GM23248 (cell line): ENCODE results near the gene CADM1. TPM values are rescaled to one million over a fixed set of nuclear protein-coding genes. Genes with fewer than 3 reads are reported as not detected.

Experiments used
- DNase-seq: peaks from one replicate; pipeline ENCODE4 v3.0.0-alpha.2; 2015
- H2AFZ ChIP-seq: fragments of 200-600 bp; sonication (generic); 2 replicates; pipeline ENCODE4 v1.6.1; 2016; ENCODE audit warnings: antibody characterized with exemption
- H3F3A ChIP-seq: fragments of 200-600 bp; sonication (generic); 2 replicates; pipeline ENCODE4 v1.6.1; 2016; ENCODE audit warnings: mild to moderate bottlenecking, antibody characterized with exemption, mixed run types; ENCODE audit not compliant: insufficient read depth
- H3K27ac ChIP-seq: fragments of 200-600 bp; sonication (generic); 2 replicates; pipeline ENCODE4 v1.5.1; 2016; ENCODE audit warnings: mild to moderate bottlenecking
- H3K27me3 ChIP-seq: fragments of 200-600 bp; sonication (generic); replicated peaks from 2 replicates; pipeline ENCODE4 v1.6.1; 2016; ENCODE audit warnings: mild to moderate bottlenecking; ENCODE audit not compliant: insufficient read depth
- H3K36me3 ChIP-seq: fragments of 200-600 bp; sonication (generic); 2 replicates; pipeline ENCODE4 v1.6.1; 2016; ENCODE audit warnings: low read depth, mild to moderate bottlenecking
- H3K4me1 ChIP-seq: fragments of 200-600 bp; sonication (generic); 2 replicates; pipeline ENCODE4 v1.6.1; 2016; ENCODE audit warnings: mild to moderate bottlenecking; ENCODE audit not compliant: insufficient read depth
- H3K4me2 ChIP-seq: fragments of 200-600 bp; sonication (generic); one replicate; pipeline ENCODE4 v1.6.1; 2016; ENCODE audit warnings: mild to moderate bottlenecking; ENCODE audit not compliant: unreplicated experiment
- H3K4me3 ChIP-seq: fragments of 200-600 bp; sonication (generic); 2 replicates; pipeline ENCODE4 v1.5.1; 2016; ENCODE audit warnings: mild to moderate bottlenecking
- H3K79me2 ChIP-seq: fragments of 200-600 bp; sonication (generic); 2 replicates; pipeline ENCODE4 v1.6.1; 2016; ENCODE audit warnings: mild to moderate bottlenecking; ENCODE audit not compliant: insufficient read depth
- H3K9ac ChIP-seq: fragments of 200-600 bp; sonication (generic); 2 replicates; pipeline ENCODE4 v1.6.1; 2016; ENCODE audit warnings: mild to moderate bottlenecking
- H3K9me2 ChIP-seq: fragments of 200-600 bp; sonication (generic); 2 replicates; pipeline ENCODE4 v1.6.1; 2016; ENCODE audit warnings: mixed run types, mild to moderate bottlenecking, moderate library complexity; ENCODE audit not compliant: insufficient read depth
- H3K9me3 ChIP-seq: fragments of 200-600 bp; sonication (generic); one replicate; pipeline ENCODE4 v1.6.1; 2017; ENCODE audit warnings: low read depth
- H4K20me1 ChIP-seq: fragments of 200-600 bp; sonication (generic); 2 replicates; pipeline ENCODE4 v1.6.0; 2016; ENCODE audit not compliant: insufficient read depth
- EZH2 ChIP-seq: fragments of 200-600 bp; sonication (generic); IDR thresholded peaks from 2 replicates; pipeline ENCODE4 v1.6.1; 2018; ENCODE audit warnings: antibody characterized with exemption, mild to moderate bottlenecking; ENCODE audit not compliant: insufficient read depth, poor library complexity, severe bottlenecking
- EZH2phosphoT487 ChIP-seq: fragments of 200-600 bp; sonication (generic); IDR thresholded peaks from 2 replicates; pipeline ENCODE4 v1.6.1; 2018; ENCODE audit warnings: antibody characterized with exemption, moderate library complexity, mild to moderate bottlenecking, low read depth; ENCODE audit not compliant: insufficient read depth
- WGBS, 2 experiments: methylation state at CpG; one replicate each; pipeline ENCODE4 v1.1.6; 2015 to 2017; ENCODE audit warnings: low lambda C conversion rate in 2 of 2, low coverage in 1 of 2; ENCODE audit errors: missing lambda C conversion rate in 2 of 2; 5-methylcytosine and 5-hydroxymethylcytosine counted together
- in situ Hi-C: fragments of 300-500 bp; cut with MboI; formaldehyde crosslinking; loops from 2 replicates; pipeline ENCODE4 v1.15.0; 2020
- polyA plus RNA-seq: library from polyadenylated mRNA; unstranded; fragments of >200 nt; fragmentation: Nextera tagmentation; extraction: Ambion mirVana; gene quantifications from 2 replicates; pipeline ENCODE4 v1.2.1, GENCODE V29; 2016
- total RNA-seq: library from RNA; depleted of rRNA; stranded (reverse); fragments of >200 nt; shearing (Covaris generic); gene quantifications from 2 replicates; pipeline ENCODE4 v1.2.3, GENCODE V29; 2014

CADM1 gene
- total and polyA plus RNA-seq, 2 experiments from 2014 or later: 0.83 to 1.4 TPM

DNA sequence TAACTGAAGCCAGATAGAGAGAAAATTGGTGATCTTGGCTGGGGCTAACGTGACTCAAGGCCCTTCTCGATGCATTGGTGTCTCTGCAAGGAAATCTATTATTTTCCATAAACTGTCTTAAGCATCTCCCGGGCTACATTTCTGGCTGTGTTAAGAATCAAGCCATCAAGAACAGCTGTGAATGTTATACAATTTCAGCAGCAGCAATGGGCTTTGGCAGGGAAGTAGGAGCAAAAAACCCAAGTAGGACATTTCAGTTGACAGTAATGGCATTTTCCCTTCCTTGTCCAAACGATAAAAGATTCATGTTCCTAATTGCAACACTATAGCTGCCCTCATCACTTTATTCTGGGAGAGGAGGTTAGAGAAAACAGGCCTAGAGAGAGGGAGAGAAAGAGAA lies 335.0 kb downstream of the CADM1 start:
- Histone ChIP-seq H3K27ac (no peak overlapping the region), H3K4me2 (no peak overlapping the region), H4K20me1 (no peaks in the 10 kb centered on the region), H3K9me2 (no peaks in the 10 kb centered on the region), H3K36me3 (no peaks in the 10 kb centered on the region), H3K9me3 (no peaks in the 10 kb centered on the region), H3K9ac (no peak overlapping the region), H2AFZ (no peak overlapping the region), H3K4me1 (peaks cover 17% of the 10 kb centered on the region), H3K27me3 (no peaks in the 10 kb centered on the region), H3K79me2 (no peaks in the 10 kb centered on the region), H3F3A (0 out of 2 replicates have a peak, but pooled peaks cover under 1% of the 10 kb centered on the region), H3K4me3 (no peak overlapping the region)
- 11 to 13% methylated on average over 4 of the region's 4 CpGs for WGBS, 2 experiments
- TF ChIP-seq EZH2phosphoT487: no peak
- no peak for TF ChIP-seq EZH2
- in situ Hi-C loops: no loop called here
- no peak for DNase-seq

DNA sequence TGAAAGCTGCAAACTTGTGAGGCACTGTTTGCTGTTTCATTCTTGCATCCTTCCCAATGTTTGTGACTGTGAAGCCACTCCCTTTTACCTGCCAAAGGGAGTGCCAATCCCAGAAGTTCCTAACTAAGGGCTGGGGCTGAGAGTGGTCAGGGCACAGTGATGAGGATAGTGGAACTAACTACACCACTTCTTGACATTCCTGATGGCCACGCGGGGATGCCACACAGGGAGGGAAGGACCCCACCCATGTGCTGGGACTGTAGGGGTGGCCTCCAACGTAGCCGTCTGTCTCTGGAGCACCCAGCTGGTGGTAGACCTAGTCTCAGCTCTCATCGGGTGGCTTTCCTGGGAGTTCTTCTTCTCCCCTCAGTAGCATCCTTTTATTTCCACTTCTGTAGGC lies 335.5 kb downstream of the CADM1 start:
- Histone ChIP-seq H4K20me1 (no peaks in the 10 kb centered on the region), H3K9me3 (no peaks in the 10 kb centered on the region), H3F3A (peaks cover 6% of the 10 kb centered on the region; the same call in 1 of the 2 replicates), H3K9ac (no peak overlapping the region), H3K4me3 (no peak overlapping the region), H3K79me2 (no peaks in the 10 kb centered on the region), H3K4me1 (peaks cover 17% of the 10 kb centered on the region), H3K9me2 (no peaks in the 10 kb centered on the region), H3K27me3 (no peaks in the 10 kb centered on the region), H3K27ac (no peak overlapping the region), H3K4me2 (peak overlapping the region; percentile 30), H2AFZ (no peak overlapping the region), H3K36me3 (no peaks in the 10 kb centered on the region)
- in situ Hi-C loops: no loop called here
- no peak for DNase-seq
- WGBS, 2 experiments: 24 to 25% methylated on average over 5 of the region's 5 CpGs
- TF ChIP-seq EZH2 (no peak), EZH2phosphoT487 (no peak)

DNA sequence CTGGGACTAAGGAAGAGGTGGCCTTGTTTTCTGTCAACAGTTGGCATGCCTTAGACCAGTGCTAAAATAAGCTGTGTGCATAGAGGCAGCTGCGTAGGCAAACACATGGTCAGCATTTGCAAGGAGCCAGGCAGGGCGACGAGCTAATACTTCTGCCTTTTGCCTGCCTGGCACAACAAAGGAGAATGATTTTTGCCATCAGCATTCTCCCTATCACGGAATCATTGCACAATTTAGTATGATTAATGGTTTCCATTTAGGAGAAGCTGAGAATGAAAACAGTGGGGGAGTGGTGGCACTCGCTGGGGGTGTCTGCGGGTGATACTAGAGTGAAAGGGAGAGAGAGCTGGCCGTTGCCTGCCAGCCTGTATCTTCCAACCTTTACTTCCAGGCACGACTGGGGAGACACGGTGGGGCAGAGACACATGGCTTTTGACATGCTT lies 336.0 kb downstream of the CADM1 start:
- Histone ChIP-seq H3K36me3 (no peaks in the 10 kb centered on the region), H3K4me2 (peak overlapping the region; percentile 30), H3K79me2 (no peaks in the 10 kb centered on the region), H3K27me3 (no peaks in the 10 kb centered on the region), H3K4me3 (no peak overlapping the region), H3K27ac (no peak overlapping the region), H3K9me2 (no peaks in the 10 kb centered on the region), H3K9me3 (no peaks in the 10 kb centered on the region), H2AFZ (no peak overlapping the region), H4K20me1 (no peaks in the 10 kb centered on the region), H3K9ac (no peak overlapping the region), H3K4me1 (peaks cover 17% of the 10 kb centered on the region), H3F3A (peaks cover 6% of the 10 kb centered on the region; the same call in 1 of the 2 replicates)
- in situ Hi-C loops: no loop called here
- no peak for TF ChIP-seq EZH2
- 6 to 8% methylated on average over 9 of the region's 9 CpGs for WGBS, 2 experiments
- DNase-seq: peak; percentile 68

DNA sequence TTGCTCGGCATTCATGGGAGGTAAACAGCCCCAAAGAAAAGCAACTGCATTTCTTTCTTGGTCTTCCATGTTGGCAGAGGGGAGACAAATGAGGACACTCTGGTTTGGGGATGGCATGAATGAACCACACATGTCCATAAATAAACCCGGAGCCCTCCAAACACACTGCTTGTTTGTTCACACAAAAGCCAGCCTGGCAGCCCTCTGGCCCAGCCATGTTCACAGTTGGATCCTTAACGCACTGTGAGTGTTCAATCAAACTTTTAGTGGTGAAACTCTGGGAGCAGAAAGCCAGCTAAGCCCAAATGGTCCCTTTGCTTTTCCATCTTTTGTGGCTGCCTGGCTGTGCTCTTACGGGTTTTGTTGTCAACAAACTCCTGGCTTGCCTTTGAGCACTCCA lies 336.8 kb downstream of the CADM1 start:
- no peaks in the 10 kb centered on the region for H3K9me3 ChIP-seq
- no peaks in the 10 kb centered on the region for H3K9me2 ChIP-seq
- H3K27me3 ChIP-seq: no peaks in the 10 kb centered on the region
- H4K20me1 ChIP-seq: no peaks in the 10 kb centered on the region
- no peak overlapping the region for H3K9ac ChIP-seq
- H3F3A ChIP-seq: peaks cover 6% of the 10 kb centered on the region; the same call in 1 of the 2 replicates
- DNase-seq: no peak
- 22% methylated on average over 4 of the region's 4 CpGs for WGBS, 2 experiments
- no peak overlapping the region for H3K4me3 ChIP-seq
- H3K36me3 ChIP-seq: no peaks in the 10 kb centered on the region
- in situ Hi-C loops: no loop called here
- H3K4me1 ChIP-seq: peaks cover 17% of the 10 kb centered on the region
- H3K79me2 ChIP-seq: no peaks in the 10 kb centered on the region
- 0 out of 2 replicates have a peak overlapping the region, but pooled peaks have one; percentile 23 for H2AFZ ChIP-seq
- H3K27ac ChIP-seq: no peak overlapping the region
- H3K4me2 ChIP-seq: no peak overlapping the region
- TF ChIP-seq EZH2phosphoT487 (no peak), EZH2 (no peak)

DNA sequence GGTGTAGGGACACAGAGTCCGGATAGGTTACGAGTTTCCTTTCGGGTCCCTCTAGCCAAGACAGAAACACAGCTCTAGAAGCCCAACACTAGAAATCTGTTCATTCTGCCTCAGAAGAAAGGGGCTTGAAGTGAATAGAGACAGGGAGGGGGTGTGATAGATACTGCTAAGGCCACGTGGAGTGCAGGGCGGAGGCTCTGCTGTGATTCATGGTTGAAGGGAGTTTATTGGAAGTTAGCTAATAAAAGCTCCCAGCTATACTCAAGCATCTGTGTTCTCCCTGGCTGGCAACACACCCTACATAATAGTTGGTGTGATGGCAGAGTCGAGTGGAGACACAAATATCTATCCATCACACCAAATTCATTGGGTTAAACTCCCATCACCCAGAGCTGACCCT lies 337.4 kb downstream of the CADM1 start:
- in situ Hi-C loops: no loop called here
- H3K4me3 ChIP-seq: no peak overlapping the region
- H3K27ac ChIP-seq: no peak overlapping the region
- TF ChIP-seq EZH2phosphoT487: no peak
- no peak for TF ChIP-seq EZH2
- H3K4me1 ChIP-seq: peaks cover 17% of the 10 kb centered on the region
- no peaks in the 10 kb centered on the region for H3K9me3 ChIP-seq
- H4K20me1 ChIP-seq: no peaks in the 10 kb centered on the region
- WGBS, 2 experiments: 47 to 49% methylated on average over 6 of the region's 6 CpGs
- H2AFZ ChIP-seq: 0 out of 2 replicates have a peak overlapping the region, but pooled peaks have one; percentile 23
- no peak overlapping the region for H3K9ac ChIP-seq
- peak; percentile 47 for DNase-seq
- H3K79me2 ChIP-seq: no peaks in the 10 kb centered on the region
- H3K9me2 ChIP-seq: no peaks in the 10 kb centered on the region
- no peaks in the 10 kb centered on the region for H3K27me3 ChIP-seq
- no peak overlapping the region for H3K4me2 ChIP-seq
- H3F3A ChIP-seq: peaks cover 6% of the 10 kb centered on the region; the same call in 1 of the 2 replicates
- no peaks in the 10 kb centered on the region for H3K36me3 ChIP-seq
